ENCODE measurements around the gene TESK2.

TESK2 gene

DNA sequence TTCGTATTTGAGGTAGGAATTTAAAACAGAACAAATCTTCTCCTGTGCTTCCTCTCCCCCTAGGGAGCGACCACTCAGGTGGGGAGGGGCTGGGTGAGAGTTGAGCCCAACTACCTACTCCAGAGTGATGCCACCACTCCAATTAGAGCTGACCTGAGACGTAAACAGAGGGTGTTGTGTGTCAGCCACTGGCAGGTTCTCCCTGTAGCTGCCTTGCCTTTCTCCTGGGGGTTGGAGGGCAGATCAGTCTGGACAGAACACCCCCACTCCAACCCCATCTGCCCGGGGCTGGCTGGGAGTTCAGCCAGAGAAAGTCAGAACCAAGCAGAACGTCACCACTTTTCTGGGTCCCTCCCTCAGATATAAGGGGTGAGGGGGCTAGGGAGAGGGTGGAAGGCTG, 162.3 kb downstream of the TESK2 start:
- Histone ChIP-seq H3K4me1 (ENCODE audit: insufficient read depth, low read length) (peaks cover 16% of the 10 kb centered on the region; the same call in 1 of the 2 replicates), H3K9me3 (ENCODE audit: control insufficient read depth, insufficient read depth, low read length) (no peaks in the 10 kb centered on the region), H3K36me3 (ENCODE audit: insufficient read depth, low read length) (peaks cover 6% of the 10 kb centered on the region; the same call in 1 of the 2 replicates), H3K9ac (ENCODE audit: low read depth, low read length) (peak overlapping the region; percentile 49; the same call in 1 of the 2 replicates)

DNA sequence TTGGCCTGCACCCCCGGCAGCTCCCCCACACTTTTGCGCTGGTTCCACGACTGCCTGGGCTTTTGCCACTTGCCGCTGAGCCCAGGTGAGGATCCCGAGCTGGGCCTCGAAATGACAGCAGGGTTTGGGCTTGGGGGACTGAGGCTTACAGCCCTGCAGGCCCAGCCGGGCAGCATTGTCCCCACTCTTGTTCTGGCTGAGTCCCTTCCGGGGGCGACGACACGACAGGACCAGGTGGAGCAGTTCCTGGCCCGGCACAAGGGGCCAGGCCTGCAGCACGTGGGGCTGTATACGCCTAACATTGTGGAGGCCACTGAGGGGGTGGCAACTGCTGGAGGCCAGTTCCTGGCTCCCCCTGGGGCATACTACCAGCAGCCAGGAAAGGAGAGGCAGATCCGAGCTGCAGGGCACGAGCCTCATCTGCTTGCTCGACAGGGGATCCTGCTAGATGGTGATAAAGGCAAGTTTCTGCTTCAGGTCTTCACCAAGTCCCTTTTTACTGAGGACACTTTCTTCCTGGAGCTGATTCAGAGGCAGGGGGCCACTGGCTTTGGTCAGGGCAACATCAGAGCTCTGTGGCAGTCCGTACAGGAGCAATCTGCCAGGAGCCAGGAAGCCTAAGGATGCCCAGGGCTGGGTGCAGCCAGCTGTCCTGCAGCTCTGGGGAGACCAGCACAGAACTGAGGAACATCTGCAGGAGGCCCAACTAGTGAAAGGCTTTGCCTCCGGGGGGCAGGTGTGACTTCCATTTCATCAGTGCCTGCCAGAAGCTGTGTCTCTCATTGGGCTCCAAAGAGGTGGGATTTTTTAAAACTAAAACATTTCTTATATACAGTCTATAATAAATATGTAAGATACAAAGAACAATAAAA, 163.1 kb downstream of the TESK2 start:
- H3K36me3 ChIP-seq (ENCODE audit: insufficient read depth, low read length), result no peaks in the 10 kb centered on the region
- no peaks in the 10 kb centered on the region for H3K9me3 ChIP-seq (ENCODE audit: control insufficient read depth, insufficient read depth, low read length)
- H3K4me1 ChIP-seq (ENCODE audit: insufficient read depth, low read length), result peaks cover 16% of the 10 kb centered on the region; the same call in 1 of the 2 replicates
- peak overlapping the region; percentile 49; the same call in 1 of the 2 replicates for H3K9ac ChIP-seq (ENCODE audit: low read depth, low read length)

DNA sequence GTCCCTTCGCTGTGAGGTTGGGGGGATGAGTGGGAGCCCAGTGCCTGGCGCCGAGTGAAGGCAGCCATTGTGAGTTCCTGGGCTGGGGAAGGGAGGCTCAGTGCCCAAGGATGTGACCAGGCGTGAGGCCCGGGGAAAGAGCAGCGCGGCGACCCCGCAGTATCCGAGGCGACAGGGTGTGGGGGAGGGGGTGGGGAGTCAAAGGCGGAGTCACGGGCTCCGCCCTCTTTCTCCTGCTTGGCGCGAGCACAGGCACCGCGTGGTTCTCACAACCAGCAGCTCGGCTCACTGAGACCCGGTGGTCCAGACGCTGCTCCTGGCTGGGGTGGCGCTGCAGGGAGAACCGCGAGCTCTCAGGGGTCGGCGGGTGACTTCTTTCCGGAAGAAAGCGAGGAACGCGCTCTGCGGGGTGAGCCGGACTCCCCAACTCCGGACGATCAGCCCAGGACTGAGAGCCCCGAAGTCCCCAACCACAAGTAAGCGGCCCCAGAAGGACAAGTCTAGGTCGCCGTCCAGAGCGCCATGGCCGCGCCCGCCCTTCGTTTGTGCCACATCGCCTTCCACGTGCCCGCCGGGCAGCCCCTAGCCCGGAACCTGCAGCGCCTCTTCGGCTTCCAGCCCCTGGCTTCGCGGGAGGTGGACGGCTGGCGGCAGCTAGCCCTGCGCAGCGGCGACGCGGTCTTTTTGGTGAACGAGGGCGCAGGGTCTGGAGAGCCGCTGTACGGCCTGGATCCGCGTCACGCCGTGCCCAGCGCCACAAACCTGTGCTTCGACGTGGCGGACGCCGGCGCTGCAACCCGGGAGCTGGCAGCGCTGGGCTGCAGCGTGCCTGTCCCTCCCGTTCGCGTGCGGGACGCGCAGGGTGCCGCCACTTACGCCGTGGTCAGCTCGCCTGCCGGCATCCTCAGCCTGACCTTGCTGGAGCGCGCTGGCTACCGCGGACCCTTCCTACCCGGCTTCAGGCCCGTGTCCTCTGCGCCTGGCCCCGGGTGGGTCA, 164.0 kb downstream of the TESK2 start, which contains the start of gene HPDL:
HPDL (plus strand) TSS at position 269 of the 997 bp plus-strand sequence; CDS start at position 523, 254 bp downstream.
- peak within 1 kb of the TSS; percentile 49 for H3K9ac ChIP-seq (ENCODE audit: low read depth, low read length)
- no peaks in the 10 kb centered on the region for H3K36me3 ChIP-seq (ENCODE audit: insufficient read depth, low read length)
- peaks cover 23% of the 10 kb centered on the region for H3K4me1 ChIP-seq (ENCODE audit: insufficient read depth, low read length)
- H3K9me3 ChIP-seq (ENCODE audit: control insufficient read depth, insufficient read depth, low read length), result no peaks in the 10 kb centered on the region

DNA sequence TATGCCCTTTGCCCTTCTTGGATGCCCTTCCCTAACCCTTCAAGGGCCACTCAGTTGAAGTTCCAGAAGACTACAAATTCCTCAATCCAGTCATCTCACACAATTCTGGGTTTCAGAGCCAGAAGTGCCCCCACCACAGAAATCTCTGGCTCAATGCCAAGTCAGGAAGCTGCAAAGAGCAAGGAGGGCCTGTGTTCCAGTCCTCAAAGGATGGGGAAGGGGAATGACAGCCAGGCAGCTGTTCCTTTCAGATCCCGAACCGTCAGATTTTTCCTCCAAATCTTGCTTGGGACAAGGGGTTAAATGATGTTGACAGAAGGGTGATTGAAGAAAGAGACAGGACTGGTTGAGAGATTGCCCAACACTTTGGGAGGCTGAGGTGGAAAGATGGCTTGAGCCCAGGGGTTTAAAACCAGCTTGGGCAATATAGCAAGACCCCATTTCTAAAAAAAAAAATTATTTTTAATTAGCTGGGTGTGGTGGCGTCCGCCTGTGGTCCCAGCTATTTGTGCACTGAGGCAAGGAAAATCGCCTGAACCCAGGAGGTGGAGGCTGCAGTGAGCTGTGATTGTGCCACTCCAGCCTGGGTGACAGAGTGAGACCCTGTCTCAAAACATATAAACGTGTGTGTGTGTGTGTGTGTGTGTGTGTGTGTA, 165.0 kb downstream of the TESK2 start:
- H3K36me3 ChIP-seq (ENCODE audit: insufficient read depth, low read length), result no peaks in the 10 kb centered on the region
- peak overlapping the region; percentile 49; the same call in 1 of the 2 replicates for H3K9ac ChIP-seq (ENCODE audit: low read depth, low read length)
- no peaks in the 10 kb centered on the region for H3K9me3 ChIP-seq (ENCODE audit: control insufficient read depth, insufficient read depth, low read length)
- H3K4me1 ChIP-seq (ENCODE audit: insufficient read depth, low read length), result peaks cover 29% of the 10 kb centered on the region

- Histone ChIP-seq H3K36me3 (ENCODE audit: insufficient read depth, low read length) (no peaks in the 10 kb centered on the region), H3K9ac (ENCODE audit: low read depth, low read length) (no peak overlapping the region), H3K4me1 (ENCODE audit: insufficient read depth, low read length) (peaks cover 32% of the 10 kb centered on the region), H3K9me3 (ENCODE audit: control insufficient read depth, insufficient read depth, low read length) (no peaks in the 10 kb centered on the region; the same call in 1 of the 2 replicates)
Measured at GRCh38 chr1:45322486-45323040, 168.4 kb downstream of the TESK2 start.

DNA sequence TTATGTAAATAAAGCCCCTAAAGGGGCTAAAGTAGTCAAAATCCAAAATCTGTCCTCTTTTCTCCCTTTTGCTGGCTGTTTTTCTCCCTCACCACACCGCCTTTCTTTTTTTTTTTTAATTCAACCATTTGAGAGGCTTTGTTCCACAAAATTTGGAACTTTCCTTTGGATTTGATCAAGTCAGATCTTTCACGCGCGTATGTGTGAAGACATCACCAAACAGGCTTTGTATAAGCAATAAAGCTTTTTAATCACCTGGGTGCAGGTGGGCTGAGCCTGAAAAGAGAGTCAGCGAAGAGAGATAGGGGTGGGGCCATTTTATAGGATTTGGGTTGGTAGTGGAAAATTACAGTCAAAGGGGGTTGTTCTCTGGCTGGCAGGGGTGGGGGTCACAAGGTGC, 169.5 kb downstream of the TESK2 start:
- Histone ChIP-seq H3K4me1 (ENCODE audit: insufficient read depth, low read length) (peaks cover 39% of the 10 kb centered on the region), H3K36me3 (ENCODE audit: insufficient read depth, low read length) (no peaks in the 10 kb centered on the region), H3K9me3 (ENCODE audit: control insufficient read depth, insufficient read depth, low read length) (no peaks in the 10 kb centered on the region; the same call in 1 of the 2 replicates), H3K9ac (ENCODE audit: low read depth, low read length) (peak overlapping the region; percentile 7; the same call in 1 of the 2 replicates)

DNA sequence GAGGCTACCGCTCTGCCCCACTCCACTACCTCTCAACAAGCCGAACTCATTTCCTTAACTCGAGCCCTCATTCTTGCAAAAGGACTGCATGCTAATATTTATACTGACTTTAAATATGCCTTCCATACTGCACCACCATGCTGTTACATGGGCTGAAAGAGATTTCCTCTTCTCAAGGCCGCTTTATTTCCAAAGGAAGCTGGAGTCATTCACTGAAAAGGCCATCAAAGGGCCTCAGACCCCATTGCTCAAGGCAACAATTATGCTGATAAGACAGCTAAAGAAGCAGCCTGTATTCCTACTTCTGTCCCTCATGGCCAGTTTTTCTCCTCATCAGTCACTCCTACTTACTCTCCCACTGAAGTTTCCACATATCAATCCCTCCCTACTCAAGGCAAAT, 171.2 kb downstream of the TESK2 start:
- H3K4me1 ChIP-seq (ENCODE audit: insufficient read depth, low read length), result peaks cover 33% of the 10 kb centered on the region
- H3K9me3 ChIP-seq (ENCODE audit: control insufficient read depth, insufficient read depth, low read length), result no peaks in the 10 kb centered on the region; the same call in 1 of the 2 replicates
- H3K9ac ChIP-seq (ENCODE audit: low read depth, low read length), result no peak overlapping the region
- H3K36me3 ChIP-seq (ENCODE audit: insufficient read depth, low read length), result no peaks in the 10 kb centered on the region

DNA sequence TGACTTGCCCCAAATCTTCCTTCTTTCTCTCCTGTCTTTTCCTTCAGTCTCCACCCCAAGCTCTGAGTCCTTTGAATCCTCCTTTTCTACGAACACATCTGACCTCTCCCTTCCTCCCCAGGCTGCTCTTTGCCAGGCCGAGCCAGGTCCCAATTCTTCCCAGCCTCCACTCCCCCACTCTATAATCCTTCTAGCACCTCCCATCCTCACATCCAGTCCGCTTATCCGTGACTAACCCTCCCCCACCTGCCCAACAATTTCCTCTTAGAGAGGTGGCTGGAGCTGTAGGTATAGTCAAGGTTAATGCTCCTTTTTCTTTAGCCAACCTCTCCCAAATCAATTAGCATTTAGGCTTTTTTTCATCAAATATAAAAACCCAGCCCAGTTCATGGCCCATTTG, 173.8 kb downstream of the TESK2 start:
- H3K4me1 ChIP-seq (ENCODE audit: insufficient read depth, low read length), result peaks cover 28% of the 10 kb centered on the region; the same call in 1 of the 2 replicates
- no peaks in the 10 kb centered on the region for H3K36me3 ChIP-seq (ENCODE audit: insufficient read depth, low read length)
- peak overlapping the region; percentile 56; the same call in 1 of the 2 replicates for H3K9ac ChIP-seq (ENCODE audit: low read depth, low read length)
- no peaks in the 10 kb centered on the region; the same call in 1 of the 2 replicates for H3K9me3 ChIP-seq (ENCODE audit: control insufficient read depth, insufficient read depth, low read length)

- no peaks in the 10 kb centered on the region for H3K36me3 ChIP-seq (ENCODE audit: insufficient read depth, low read length)
- H3K9ac ChIP-seq (ENCODE audit: low read depth, low read length), result no peak overlapping the region
- 0 out of 2 replicates have a peak, but pooled peaks cover 6% of the 10 kb centered on the region for H3K9me3 ChIP-seq (ENCODE audit: control insufficient read depth, insufficient read depth, low read length)
- peaks cover 10% of the 10 kb centered on the region; the same call in 1 of the 2 replicates for H3K4me1 ChIP-seq (ENCODE audit: insufficient read depth, low read length)
Measured at GRCh38 chr1:45314266-45314665, 176.7 kb downstream of the TESK2 start.

- Histone ChIP-seq H3K9me3 (ENCODE audit: control insufficient read depth, insufficient read depth, low read length) (0 out of 2 replicates have a peak, but pooled peaks cover 6% of the 10 kb centered on the region), H3K4me1 (ENCODE audit: insufficient read depth, low read length) (peaks cover 23% of the 10 kb centered on the region), H3K9ac (ENCODE audit: low read depth, low read length) (no peak overlapping the region), H3K36me3 (ENCODE audit: insufficient read depth, low read length) (no peaks in the 10 kb centered on the region)
Measured at GRCh38 chr1:45306905-45307304, 184.1 kb downstream of the TESK2 start.

- Histone ChIP-seq H3K9ac (ENCODE audit: low read depth, low read length) (peak overlapping the region; percentile 14; the same call in 1 of the 2 replicates), H3K9me3 (ENCODE audit: control insufficient read depth, insufficient read depth, low read length) (0 out of 2 replicates have a peak, but pooled peaks cover 6% of the 10 kb centered on the region), H3K4me1 (ENCODE audit: insufficient read depth, low read length) (peaks cover 23% of the 10 kb centered on the region), H3K36me3 (ENCODE audit: insufficient read depth, low read length) (no peaks in the 10 kb centered on the region)
Measured at GRCh38 chr1:45306319-45306718, 184.6 kb downstream of the TESK2 start.

DNA sequence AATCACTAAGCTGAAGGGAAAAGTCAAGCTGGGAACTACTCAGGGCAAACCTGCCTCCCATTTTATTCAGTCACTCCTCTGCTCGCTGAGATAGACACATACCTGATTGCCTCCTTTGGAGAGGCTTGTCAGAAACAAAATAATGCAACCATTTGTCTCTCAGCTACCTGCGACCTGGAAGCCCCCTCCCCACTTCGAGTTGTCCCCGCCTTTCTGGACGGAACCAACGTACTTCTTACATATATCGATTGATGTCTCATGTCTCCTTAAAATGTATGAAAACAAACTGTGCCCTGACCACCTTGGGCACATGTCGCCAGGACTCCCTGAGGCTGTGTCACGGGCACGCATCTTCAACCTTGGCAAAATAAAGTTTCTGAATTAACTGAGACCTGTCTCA, 185.7 kb downstream of the TESK2 start:
- no peak overlapping the region for H3K9ac ChIP-seq (ENCODE audit: low read depth, low read length)
- peaks cover 23% of the 10 kb centered on the region for H3K4me1 ChIP-seq (ENCODE audit: insufficient read depth, low read length)
- no peaks in the 10 kb centered on the region for H3K36me3 ChIP-seq (ENCODE audit: insufficient read depth, low read length)
- H3K9me3 ChIP-seq (ENCODE audit: control insufficient read depth, insufficient read depth, low read length), result no peaks in the 10 kb centered on the region

DNA sequence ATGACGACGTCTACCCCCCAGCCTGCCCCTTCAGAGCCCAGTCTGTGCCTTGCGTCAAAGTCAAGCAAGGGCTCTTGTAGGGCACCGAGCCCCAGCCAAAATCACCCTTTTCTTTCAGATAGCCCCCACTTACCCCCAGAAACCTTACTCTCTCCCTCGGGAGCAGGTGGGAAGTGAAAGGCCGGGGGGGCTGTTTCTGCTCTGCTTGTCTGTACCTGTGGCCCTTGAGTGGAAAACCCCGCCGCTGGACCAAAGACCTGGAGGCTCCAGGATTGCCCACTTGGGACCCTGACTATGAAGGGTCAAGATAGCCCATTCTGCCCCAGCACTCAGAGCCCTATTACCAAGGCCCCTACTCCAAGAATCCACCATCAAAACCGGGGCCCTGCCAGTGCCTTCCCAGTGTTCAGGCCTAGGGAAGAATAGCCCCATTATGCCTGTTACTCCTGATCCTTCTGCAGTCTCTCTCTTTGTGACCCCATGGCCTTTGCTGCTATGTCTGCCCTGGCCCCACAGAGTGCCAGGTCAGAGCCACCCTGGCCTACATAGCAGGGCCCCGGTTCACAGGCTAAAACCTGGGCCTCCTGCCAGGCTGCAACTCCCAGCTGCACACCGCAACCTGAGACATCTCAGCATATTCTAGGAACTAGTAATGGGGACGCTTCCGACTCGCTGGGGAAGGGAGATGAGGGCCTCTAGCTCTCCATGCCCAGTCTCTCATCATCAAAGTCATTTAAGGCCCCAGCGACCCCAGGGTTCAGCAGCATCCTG, 186.5 kb downstream of the TESK2 start:
- H3K36me3 ChIP-seq (ENCODE audit: insufficient read depth, low read length), result no peaks in the 10 kb centered on the region
- peaks cover 23% of the 10 kb centered on the region for H3K4me1 ChIP-seq (ENCODE audit: insufficient read depth, low read length)
- no peaks in the 10 kb centered on the region for H3K9me3 ChIP-seq (ENCODE audit: control insufficient read depth, insufficient read depth, low read length)
- H3K9ac ChIP-seq (ENCODE audit: low read depth, low read length), result peak overlapping the region; percentile 90

All from ES-I3 (cell line).